Neutrophil (primary cell): ENCODE data around the gene ATP1A3.
A peak's percentile ranks its signal among the peaks of the same experiment; 100 is the strongest.

Experiments used
- H3K27ac ChIP-seq: fragments of 200-600 bp; sonication (generic); 2 replicates; pipeline ENCODE4 v1.5.1; 2016; ENCODE audit warnings: mild to moderate bottlenecking, moderate library complexity
- H3K27me3 ChIP-seq: fragments of 200-600 bp; sonication (generic); 2 replicates; pipeline ENCODE4 v1.6.0; 2016; ENCODE audit warnings: mild to moderate bottlenecking
- H3K36me3 ChIP-seq: fragments of 200-600 bp; sonication (generic); 2 replicates; pipeline ENCODE4 v1.5.1; 2017
- H3K4me1 ChIP-seq, 2 experiments: fragments of 200-600 bp in 1 of 2; sonication (generic) in 1 of 2; 1 replicate in 1 of 2; 2 replicates in 1 of 2; pipeline versions ENCODE4 v1.5.1 to v1.6.1; 2013 to 2016; ENCODE audit warnings: low read depth in 1 of 2, low read length in 1 of 2, mild to moderate bottlenecking in 1 of 2, moderate library complexity in 1 of 2; ENCODE audit not compliant: control insufficient read depth in 1 of 2, insufficient read depth in 1 of 2
- H3K4me3 ChIP-seq, 2 experiments: fragments of 200-600 bp in 1 of 2; sonication (generic) in 1 of 2; 1 replicate in 1 of 2; 2 replicates in 1 of 2; pipeline ENCODE4 v1.5.1; 2013 to 2016; ENCODE audit warnings: low read depth in 1 of 2, low read length in 1 of 2, mild to moderate bottlenecking in 1 of 2, moderate library complexity in 1 of 2
- H3K9me3 ChIP-seq: fragments of 200-600 bp; sonication (generic); 2 replicates; pipeline ENCODE4 v1.5.1; 2016
- CTCF ChIP-seq: fragments of 200-600 bp; sonication (generic); IDR thresholded peaks from 2 replicates; pipeline ENCODE4 v1.5.1; 2016; ENCODE audit warnings: antibody characterized with exemption

Gene ATP1A3

GRCh38 chr19:41936961-41937360 lies 57.1 kb downstream of the ATP1A3 start:
- H3K27ac ChIP-seq: no peak overlapping the region
- no peak overlapping the region for H3K4me3 ChIP-seq
- H3K27me3 ChIP-seq: peaks cover 98% of the 10 kb centered on the region
- no peak for TF ChIP-seq CTCF
- peaks cover 0 to 12% of the 10 kb centered on the region in 2 experiments for H3K4me1 ChIP-seq
- no peaks in the 10 kb centered on the region for H3K36me3 ChIP-seq
- no peaks in the 10 kb centered on the region for H3K9me3 ChIP-seq

DNA sequence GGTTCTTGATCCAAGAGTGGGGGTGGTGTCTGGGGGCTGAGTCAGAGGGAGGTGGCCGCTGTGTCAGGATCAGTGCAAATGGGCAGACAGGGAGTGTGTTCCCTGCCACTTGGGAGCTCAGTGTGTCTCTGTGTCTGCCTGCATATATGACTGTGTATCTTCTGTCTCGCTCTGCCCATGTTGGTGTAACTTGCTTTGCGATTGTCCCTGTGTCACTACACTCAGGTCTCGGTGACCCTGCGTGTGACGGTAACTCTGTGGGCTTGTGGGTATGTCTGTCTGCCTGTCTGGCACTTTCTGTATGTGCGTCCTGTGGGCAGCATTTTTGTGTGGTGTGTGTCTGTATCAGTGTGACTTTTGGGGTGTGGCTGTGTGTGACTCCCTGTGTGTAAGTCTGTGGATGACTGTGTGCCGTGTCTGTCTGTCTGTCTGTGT lies 57.6 kb downstream of the ATP1A3 start:
- peaks cover 0 to 12% of the 10 kb centered on the region in 2 experiments for H3K4me1 ChIP-seq
- H3K4me3 ChIP-seq: no peak overlapping the region
- H3K27ac ChIP-seq: no peak overlapping the region
- TF ChIP-seq CTCF: no peak
- no peaks in the 10 kb centered on the region for H3K9me3 ChIP-seq
- H3K36me3 ChIP-seq: no peaks in the 10 kb centered on the region
- H3K27me3 ChIP-seq: peaks cover 98% of the 10 kb centered on the region

- no peak overlapping the region for H3K27ac ChIP-seq
- peaks cover 0 to 12% of the 10 kb centered on the region in 2 experiments for H3K4me1 ChIP-seq
- H3K9me3 ChIP-seq: no peaks in the 10 kb centered on the region
- H3K36me3 ChIP-seq: no peaks in the 10 kb centered on the region
- no peak overlapping the region for H3K4me3 ChIP-seq
- TF ChIP-seq CTCF: no peak
- H3K27me3 ChIP-seq: peaks cover 98% of the 10 kb centered on the region
These were observed 58.1 kb downstream of the ATP1A3 start for GRCh38 chr19:41935760-41936415.

DNA sequence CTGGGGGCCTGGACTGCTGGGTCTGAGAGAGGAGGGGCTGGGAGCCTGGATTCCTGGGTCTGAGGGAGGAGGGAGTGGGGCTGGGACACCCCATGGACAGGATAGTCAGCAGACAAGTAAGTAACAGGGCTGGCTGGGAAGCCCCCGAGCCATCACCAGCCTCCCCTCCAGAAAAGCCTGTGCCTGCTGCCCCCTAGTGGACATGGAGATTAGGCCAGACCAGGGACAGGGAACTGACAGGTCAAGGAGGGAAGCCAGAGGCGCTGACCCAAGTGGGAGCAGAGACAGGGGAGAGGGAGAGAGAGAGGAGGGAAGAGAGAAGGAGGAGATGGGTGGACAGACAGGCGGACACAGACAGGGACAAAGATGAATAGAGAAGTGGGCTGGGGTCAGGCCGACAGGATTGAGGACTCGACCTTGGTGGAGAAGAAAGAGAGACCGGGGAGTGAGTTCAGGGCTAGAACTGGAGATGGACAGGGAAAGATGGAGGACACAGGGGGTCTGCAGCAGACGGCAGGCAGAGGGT lies 59.1 kb downstream of the ATP1A3 start:
- Histone ChIP-seq H3K4me3 (no peak overlapping the region), H3K9me3 (no peaks in the 10 kb centered on the region), H3K27me3 (peaks cover 98% of the 10 kb centered on the region), H3K27ac (no peak overlapping the region), H3K36me3 (no peaks in the 10 kb centered on the region), H3K4me1 (peaks cover 0 to 3% of the 10 kb centered on the region in 2 experiments)
- TF ChIP-seq CTCF: peak; percentile 72

DNA sequence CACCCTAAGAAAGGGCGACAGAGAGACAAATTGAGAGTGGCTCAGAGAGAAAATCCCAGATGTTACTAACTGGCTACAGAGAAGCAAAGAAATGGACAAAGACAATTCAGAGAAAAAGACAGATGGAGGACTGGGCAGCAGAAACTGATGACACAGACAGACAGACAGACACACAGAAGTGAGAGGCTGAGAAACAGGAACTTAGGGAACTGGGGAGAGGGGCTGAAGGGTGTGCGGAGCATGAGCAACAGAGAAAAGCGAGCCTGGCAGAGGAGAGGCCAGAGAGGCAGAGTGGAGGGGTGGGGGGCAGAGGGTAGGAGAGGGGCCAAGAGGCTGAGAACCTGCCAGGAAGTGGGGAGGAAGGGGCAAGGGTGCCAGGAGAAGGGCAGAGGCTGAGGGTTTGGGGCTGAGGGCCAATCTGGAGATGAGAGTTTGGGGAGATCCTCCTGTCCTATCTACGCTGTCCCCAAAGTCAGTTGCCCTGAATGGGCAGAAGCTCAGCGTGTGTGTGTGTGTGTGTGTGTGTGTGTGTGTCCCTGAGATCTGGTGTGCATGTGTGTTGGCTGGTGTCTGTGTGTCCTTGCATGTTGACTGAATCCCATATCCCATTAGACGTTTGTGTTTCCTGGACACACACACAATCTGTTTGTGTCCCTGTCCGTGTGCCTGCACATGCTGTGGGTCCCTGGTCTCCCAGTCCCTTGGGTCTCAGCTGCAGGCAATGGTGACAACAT lies 60.2 kb downstream of the ATP1A3 start:
- H3K27me3 ChIP-seq: peaks cover 98% of the 10 kb centered on the region
- no peak overlapping the region for H3K27ac ChIP-seq
- H3K9me3 ChIP-seq: no peaks in the 10 kb centered on the region
- H3K4me3 ChIP-seq: no peak overlapping the region
- H3K4me1 ChIP-seq: peaks cover 2 to 3% of the 10 kb centered on the region in 2 experiments
- no peak for TF ChIP-seq CTCF
- H3K36me3 ChIP-seq: no peaks in the 10 kb centered on the region
